Cardiac fibroblast (primary cell): ENCODE data around the gene FASN.

Experiments
- DNase-seq, 2 donors: peaks; one replicate each; pipeline versions ENCODE4 v3.0.0 to v3.0.0-alpha.2; 2010; ENCODE audit warnings: low read depth in 2 of 2
- H3K4me3 ChIP-seq, 2 donors: replicated peaks in 1 of 2; 1 replicate in 1 of 2; 2 replicates in 1 of 2; pipeline ENCODE4 v1.5.1; 2011; ENCODE audit warnings: low read depth in 2 of 2, low read length in 2 of 2, mild to moderate bottlenecking in 2 of 2, moderate library complexity in 1 of 2
- TF ChIP-seq, protein P1 (sequence below): IDR thresholded peaks from one replicate; pipeline ENCODE4 v1.5.1; 2011; ENCODE audit warnings: low read depth, mild to moderate bottlenecking, low read length, inconsistent platforms

Gene FASN

GRCh38 chr17:82029391-82029790, 68.6 kb downstream of the FASN start:
- no peak for DNase-seq
- TF ChIP-seq, protein P1, sequence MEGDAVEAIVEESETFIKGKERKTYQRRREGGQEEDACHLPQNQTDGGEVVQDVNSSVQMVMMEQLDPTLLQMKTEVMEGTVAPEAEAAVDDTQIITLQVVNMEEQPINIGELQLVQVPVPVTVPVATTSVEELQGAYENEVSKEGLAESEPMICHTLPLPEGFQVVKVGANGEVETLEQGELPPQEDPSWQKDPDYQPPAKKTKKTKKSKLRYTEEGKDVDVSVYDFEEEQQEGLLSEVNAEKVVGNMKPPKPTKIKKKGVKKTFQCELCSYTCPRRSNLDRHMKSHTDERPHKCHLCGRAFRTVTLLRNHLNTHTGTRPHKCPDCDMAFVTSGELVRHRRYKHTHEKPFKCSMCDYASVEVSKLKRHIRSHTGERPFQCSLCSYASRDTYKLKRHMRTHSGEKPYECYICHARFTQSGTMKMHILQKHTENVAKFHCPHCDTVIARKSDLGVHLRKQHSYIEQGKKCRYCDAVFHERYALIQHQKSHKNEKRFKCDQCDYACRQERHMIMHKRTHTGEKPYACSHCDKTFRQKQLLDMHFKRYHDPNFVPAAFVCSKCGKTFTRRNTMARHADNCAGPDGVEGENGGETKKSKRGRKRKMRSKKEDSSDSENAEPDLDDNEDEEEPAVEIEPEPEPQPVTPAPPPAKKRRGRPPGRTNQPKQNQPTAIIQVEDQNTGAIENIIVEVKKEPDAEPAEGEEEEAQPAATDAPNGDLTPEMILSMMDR, result no peak
- no peak overlapping the region for H3K4me3 ChIP-seq

DNA sequence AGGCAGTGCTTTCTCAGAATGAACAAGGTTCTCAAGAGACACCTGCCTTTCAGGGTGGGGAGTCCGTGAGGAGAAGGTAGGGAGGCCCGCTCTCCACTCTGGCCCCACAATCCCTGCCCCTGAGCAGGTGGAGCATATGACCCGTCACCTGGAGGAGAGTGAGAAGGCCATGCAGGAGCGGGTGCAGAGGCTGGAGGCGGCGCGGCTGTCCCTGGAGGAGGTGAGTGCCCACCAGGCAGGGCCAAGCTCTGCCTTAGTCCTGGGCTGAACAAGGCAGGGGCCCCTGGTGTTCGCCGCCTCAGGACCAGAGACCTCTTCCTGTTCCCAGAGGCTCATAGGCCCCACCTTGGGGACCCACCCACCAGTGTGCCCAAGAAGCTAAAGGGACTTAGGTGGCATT, 69.1 kb downstream of the FASN start:
- no peak overlapping the region for H3K4me3 ChIP-seq
- DNase-seq, result no peak
- TF ChIP-seq, protein P1, result no peak
